ENCODE results near the gene B3GNT3. TPM values are rescaled to one million over a fixed set of nuclear protein-coding genes. Genes with fewer than 3 reads are reported as not detected.

B3GNT3 gene
- total and polyA plus RNA-seq, 2 of the 13 experiments (the other 11 are each of a cell fraction or from before 2014, with no cell fraction given), result 0.86 to 4.0 TPM

GRCh38 chr19:17847538-17848366 lies 52.8 kb downstream of the B3GNT3 start, which contains the start of gene JAK3 (continued):
- TF ChIP-seq ZIK1 (CRISPR knock-in tag; IDR thresholded peaks at IDR 0.05; ENCODE audit: borderline replicate concordance, low read depth) (no peak), ZC3H4 (CRISPR knock-in tag; IDR thresholded peaks at IDR 0.05; ENCODE audit: borderline replicate concordance) (no peak), FOXP4 (CRISPR knock-in tag; IDR thresholded peaks at IDR 0.05) (no peak), ERF (CRISPR knock-in tag; IDR thresholded peaks at IDR 0.05) (no peak), POGZ (CRISPR knock-in tag; IDR thresholded peaks at IDR 0.05) (peak; percentile 16; the same call in 1 of the 2 replicates), JUND (CRISPR knock-in tag; IDR thresholded peaks at IDR 0.05) (no peak), SRSF1 (optimal IDR thresholded peaks at IDR 0.05; ENCODE audit: low read depth, low read length) (no peak), DDIT3 (CRISPR knock-in tag; IDR thresholded peaks at IDR 0.05) (no peak), RBFOX2 (IDR thresholded peaks at IDR 0.05; ENCODE audit: low read depth, low read length) (peak; percentile 81), RFX5 (IDR thresholded peaks at IDR 0.05; ENCODE audit: low read depth, low read length) (no peak), KDM5A (IDR thresholded peaks at IDR 0.05; ENCODE audit: borderline replicate concordance, low read length) (no peak), RFXAP (CRISPR knock-in tag; IDR thresholded peaks at IDR 0.05; ENCODE audit: borderline replicate concordance) (no peak), RERE (CRISPR knock-in tag; IDR thresholded peaks at IDR 0.05; ENCODE audit: low read depth) (no peak), NR2F1 (CRISPR knock-in tag; IDR thresholded peaks at IDR 0.05) (no peak), ZNF605 (CRISPR knock-in tag; IDR thresholded peaks at IDR 0.05) (0 out of 2 replicates have a peak, but pooled peaks have one; percentile 52), ZNF569 (CRISPR knock-in tag; IDR thresholded peaks at IDR 0.05; ENCODE audit: borderline replicate concordance) (no peak), ZNF205 (CRISPR knock-in tag; IDR thresholded peaks at IDR 0.05) (no peak; the same call in 1 of the 2 replicates), PHB2 (IDR thresholded peaks at IDR 0.05; ENCODE audit: partially characterized antibody) (no peak), MBNL3 (CRISPR knock-in tag; conservative IDR thresholded peaks at IDR 0.05) (no peak)

Measured in HepG2 (cell line).